GM18951 (cell line): ENCODE results near the gene PTPRN2.

Experiments
- POLR2A ChIP-seq: IDR thresholded peaks from 4 replicates; pipeline ENCODE4 v1.6.1; 2011; ENCODE audit warnings: mild to moderate bottlenecking; ENCODE audit not compliant: insufficient read length, insufficient read depth; ENCODE audit errors: extremely low read depth
- in situ Hi-C: fragments of 300-500 bp; cut with MboI; formaldehyde crosslinking; loops from one replicate; pipeline ENCODE4 v1.12.0; 2022; ENCODE audit warnings: low sequenced_read_pairs, mixed read lengths, inconsistent platforms; ENCODE audit not compliant: unreplicated experiment

PTPRN2 gene

DNA sequence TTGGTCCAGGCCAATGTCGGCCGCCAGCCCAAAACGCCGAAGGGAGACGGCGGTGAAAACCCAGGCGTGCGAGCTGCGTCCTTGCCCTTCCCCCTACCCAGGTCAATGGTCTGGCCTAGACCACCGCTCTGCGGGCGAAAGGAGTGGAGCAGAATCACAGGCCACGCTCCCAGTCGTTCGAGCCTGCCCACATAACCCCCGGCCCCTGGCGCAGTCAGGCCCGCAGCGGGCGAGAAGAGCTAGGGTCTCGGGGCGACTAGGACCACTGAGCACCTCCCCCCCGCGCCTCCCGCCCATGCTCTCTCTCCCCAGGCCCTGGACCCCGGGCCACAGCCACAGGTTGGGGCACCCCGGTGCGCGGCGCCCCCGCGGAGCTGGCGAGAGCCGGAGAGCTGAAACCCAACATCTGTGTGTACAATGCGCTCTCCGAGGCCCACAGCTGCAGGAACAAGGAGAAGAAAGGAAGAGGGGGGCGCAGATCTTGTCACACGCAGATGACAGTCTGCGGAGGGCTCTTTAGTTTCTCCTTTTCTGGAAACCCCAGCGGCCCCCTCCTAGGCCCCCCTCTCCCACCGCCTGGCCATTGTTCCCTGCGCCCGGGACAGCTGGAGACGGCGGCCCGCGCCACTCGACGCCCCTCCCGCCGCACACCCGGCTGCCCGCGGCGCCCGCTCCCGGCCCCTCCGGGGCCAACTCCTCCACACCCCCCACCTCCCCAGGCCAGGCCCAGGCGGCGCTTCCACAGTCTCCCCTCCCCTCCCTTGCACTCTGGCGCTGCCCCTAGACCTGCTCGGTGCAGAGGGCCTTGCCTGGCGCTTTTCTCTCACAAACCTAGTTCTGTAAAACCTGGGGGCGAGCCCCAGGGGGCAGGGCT lies 895.8 kb downstream of the PTPRN2 start:
- in situ Hi-C loops: no loop called here
- no peak for TF ChIP-seq POLR2A

DNA sequence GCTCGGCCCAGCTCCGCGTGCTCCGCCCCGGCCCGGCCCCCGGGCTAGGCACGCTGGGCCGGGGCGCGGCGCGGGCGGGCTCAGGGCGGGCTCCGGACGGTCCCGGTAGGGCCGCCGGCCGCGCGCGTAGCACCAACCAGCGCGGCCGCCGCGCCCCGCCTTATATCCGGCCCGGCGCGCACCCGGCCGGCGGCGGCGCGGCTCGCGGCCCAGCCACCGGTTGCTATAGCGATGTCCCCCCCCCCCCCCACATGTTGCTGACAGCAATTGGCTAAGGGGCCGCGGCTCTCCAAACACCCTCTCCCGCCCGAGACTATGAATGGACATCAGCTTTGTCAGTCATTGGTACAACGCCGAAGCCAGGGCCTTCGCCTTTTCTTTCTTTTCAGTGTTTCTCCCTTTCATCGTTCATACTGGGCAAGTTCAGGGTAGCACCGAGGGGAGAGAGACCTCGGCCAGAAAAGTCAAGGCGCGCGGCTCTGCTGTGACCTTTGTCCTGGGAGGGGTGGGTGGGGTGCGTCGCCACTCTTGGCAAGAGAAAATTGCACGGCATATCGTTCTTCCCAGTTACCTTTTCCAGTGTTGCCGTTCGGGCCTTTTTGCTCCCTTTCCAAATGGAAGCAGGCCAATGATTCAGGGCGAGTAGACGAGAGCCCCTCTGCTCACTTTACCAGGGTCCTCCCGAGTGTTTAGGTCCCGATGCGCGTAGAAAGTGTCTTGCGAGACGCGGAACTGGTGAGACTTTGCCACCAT lies 896.6 kb downstream of the PTPRN2 start:
- in situ Hi-C loops: no loop called here

DNA sequence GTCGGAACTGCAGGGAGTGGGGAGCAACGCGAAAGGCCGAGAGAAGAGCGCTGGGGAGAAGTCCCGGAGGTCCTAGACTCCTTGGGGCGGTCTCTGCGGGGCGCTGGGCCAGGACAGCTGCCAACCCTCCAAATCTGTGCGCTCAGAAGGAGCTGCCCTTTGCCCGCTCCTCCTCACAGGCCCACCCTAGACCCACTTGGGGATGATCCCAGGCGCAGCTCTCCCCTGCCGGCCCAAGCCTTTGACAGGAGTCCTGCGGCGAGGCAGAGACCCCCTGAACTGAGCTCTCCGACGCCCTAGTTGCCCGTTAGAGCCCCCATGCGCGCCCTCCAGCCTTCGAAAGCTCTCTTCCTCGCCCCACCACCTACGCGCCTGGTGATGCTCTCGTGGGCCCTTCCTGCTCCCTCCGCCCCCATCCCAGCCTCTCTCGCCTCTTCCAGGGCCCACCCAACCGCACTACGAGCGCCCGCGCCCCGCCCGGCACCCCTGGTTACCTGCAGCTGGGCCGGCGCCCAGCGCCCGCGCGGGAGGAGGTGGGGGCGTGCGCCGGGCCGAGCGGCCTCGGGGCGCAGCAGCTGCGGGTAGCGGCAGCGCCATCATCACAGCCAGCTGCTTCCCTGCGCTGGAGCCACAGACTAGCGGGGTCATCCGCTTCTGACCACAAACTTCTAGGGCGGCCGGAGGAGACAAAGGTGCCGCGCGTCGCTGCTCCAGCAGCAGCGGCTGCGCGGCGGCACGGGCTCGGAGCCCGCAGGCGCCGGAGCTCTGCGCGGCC lies 897.4 kb downstream of the PTPRN2 start:
- no peak for TF ChIP-seq POLR2A
- in situ Hi-C loops: no loop called here

More for the DNA sequence above, 896.6 kb downstream of the PTPRN2 start:
- no peak for TF ChIP-seq POLR2A

GRCh38 chr7:157689269-157690057 lies 898.2 kb downstream of the PTPRN2 start:
- no peak for TF ChIP-seq POLR2A
- in situ Hi-C loops: no loop called here

DNA sequence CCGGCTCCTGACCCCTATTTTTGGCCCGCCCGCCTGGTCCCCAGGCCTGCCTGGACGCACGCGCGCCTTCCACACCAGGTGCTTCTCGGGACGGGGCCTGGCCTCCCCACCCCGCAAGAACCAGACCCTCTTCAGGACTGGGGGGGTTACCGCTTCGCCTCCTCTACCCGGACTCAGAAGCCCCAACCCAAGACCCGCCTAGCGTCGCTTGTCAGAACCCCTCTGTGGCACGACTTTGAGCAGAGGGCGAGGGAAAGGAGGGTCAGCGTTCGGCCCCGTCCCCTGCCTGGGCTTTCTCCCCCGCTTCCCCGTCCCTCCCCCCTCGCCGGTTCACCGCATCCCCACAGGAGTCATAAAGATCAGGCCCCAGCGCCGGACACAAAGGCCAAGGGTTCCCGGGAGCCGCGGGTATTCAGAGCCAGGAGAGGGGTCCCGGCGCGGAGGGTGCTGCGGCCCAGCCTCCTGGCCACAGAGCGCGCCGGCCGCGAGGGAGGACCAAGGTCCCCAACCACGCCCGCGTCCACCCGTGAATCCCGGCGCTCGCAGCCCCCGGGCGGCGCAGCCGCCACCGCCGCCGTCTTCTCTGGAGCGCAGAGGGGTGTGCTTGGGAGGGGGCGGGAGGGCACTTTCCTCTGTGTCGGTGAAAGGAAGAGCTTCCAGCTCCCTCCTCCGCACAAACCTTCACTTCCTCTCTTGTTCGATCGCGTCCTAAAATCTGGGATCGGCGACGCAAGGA lies 898.9 kb downstream of the PTPRN2 start:
- TF ChIP-seq POLR2A: no peak
- in situ Hi-C loops: no loop called here

DNA sequence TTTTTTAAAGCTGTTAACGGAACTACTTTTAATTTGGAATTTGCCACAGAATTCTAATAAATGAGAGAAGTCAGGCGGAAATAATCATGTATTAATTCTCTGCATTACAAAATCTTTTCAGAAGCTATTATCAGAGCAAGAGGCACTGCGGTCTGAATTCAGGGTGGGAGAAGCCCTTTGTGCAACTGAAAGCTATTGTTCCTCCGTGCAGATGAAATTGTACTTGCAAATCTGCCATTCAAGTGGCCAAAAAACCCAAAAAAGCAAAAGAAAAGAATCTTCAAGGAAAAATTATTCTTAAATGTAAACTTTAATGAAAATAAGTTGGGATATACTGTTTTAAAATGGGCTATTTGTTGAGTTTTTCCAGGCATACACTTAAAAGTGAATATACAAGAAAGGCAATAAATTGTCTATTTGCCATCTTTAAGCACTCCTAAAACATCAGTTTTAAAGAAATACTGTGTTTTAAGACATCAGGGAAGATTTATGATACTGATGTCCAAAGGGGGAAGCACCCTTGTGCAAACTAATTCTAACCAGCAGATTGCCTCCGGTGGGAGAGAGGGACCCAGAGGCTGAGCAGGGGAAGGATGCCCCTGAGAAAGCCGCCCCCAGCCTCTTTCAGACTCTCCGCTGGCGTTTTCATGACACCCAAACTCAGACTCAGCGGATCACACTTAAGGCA lies 899.6 kb downstream of the PTPRN2 start:
- no peak for TF ChIP-seq POLR2A
- in situ Hi-C loops: no loop called here

DNA sequence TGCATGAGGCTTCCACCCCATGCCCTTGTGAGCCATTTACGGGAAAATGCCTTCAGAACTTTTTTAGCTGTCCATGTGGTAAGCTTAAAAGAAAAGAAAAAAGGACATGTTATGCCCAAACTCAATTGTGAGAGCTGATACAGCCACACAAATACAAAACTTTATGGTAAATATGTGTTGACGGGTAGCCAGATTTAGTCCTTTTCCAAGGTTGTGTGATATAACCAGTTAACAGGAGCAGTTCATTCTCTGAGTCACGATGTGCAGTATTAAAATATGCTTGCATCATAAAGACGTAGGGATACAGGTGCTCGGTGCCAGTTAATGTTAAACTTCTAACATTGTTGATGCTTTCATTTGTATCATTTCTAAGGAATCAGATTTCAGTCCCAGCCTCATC lies 900.5 kb downstream of the PTPRN2 start:
- in situ Hi-C loops: no loop called here
- TF ChIP-seq POLR2A: no peak

- in situ Hi-C loops: no loop called here
Measured at GRCh38 chr7:157686285-157686894, 901.2 kb downstream of the PTPRN2 start.

DNA sequence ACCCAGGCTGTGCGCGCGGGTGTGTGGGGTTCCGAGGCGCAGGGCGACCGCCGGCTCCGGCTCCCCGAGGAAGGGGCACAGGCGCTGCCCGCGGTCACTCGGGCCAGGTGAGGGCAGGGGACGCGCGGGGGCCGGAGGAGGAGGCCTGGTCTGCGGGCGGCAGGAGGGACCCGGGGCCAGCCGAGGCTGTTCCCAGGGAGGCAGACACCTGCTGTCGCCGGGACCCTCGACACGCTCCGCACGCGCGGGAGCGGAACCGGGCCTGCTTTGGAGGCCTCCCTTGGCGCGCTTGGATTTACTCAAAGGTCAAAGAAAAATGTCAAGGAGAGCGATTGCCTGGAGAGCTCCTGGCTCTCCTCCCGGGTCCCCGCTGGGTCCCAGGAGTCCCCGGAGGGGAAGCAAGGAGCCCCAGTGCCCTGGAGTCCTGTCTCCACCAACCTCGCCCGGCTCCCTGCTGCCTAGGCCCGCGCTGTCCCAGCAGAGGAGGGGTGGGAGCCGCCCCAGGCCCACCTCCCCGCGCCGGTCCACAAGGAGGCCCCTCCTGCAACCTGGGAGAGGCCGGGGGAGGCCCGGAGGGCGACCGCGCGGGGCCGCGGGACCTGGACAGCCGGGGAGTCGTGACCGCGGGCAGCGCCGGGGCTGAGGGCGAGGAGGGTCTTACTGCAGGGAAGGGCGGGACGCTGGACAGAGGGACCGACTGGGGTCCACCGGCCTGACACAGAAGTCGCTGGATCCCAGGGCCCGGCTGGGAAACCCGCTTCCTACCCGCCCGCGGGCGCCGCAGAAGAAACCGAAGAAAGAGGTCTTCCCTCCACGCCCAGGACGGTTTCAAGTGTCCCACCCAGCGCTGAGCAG lies 902.0 kb downstream of the PTPRN2 start:
- in situ Hi-C loops: no loop called here

More at GRCh38 chr7:157686285-157686894, 901.2 kb downstream of the PTPRN2 start:
- TF ChIP-seq POLR2A: no peak

DNA sequence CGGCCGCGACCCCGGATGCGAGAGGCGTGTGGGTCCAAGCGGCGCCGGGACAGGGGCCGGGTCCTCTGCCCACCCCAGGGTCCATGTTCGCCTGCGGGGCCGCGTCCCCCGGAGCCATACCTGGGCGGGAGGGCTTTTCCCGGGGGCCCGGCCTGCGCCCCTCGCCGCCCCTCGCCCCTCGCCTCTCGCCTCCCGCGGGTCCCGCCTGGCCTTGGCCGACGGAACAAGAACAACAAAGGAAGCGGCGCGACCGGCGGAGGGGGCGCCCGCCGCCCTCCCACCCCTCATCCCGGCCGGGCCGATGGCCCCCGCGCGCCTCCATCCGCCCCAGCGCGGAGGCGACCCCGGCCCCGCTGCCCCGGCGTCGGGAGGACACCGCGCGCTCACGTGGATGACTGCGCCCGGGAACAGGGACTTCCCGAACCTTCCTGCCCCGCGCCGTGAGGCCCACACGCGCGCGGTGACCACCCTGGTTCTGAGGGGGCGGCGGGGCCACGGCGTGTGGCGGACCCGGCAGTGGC lies 902.7 kb downstream of the PTPRN2 start:
- in situ Hi-C loops: no loop called here
- TF ChIP-seq POLR2A: no peak

More for the DNA sequence above, 902.0 kb downstream of the PTPRN2 start:
- TF ChIP-seq POLR2A: no peak
